ENCODE results near the gene ACP1.

DNA sequence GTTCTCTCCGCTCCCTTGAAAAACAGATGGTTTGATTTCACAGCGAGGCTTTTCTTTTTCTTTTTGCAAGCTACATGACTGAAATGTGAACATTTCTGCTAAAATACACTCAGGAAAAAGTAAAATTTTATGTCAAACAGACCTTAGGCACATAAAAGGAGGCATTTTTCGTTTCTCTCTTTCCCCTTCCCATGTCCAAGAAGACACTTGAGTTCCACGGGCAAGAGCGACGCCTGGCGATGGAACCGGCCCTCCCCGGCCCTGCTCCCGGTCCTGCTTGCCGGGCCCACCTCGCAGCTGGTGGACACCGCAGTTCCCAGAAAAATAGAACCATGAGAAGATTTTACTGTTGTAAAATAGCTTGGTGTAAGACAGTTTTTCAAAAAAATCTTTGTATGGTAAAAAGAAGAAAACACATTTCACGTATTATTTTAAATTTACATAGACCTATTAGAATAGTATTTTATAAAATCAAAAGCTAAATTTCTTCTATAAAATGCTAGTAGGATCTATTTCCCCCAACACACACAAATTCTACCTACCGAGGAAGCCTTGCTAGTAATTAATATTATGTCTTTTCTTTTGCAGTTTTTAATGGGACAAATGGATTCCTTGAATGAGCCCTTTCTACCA lies 25.5 kb downstream of the ACP1 start:
- TF ChIP-seq, protein P1, sequence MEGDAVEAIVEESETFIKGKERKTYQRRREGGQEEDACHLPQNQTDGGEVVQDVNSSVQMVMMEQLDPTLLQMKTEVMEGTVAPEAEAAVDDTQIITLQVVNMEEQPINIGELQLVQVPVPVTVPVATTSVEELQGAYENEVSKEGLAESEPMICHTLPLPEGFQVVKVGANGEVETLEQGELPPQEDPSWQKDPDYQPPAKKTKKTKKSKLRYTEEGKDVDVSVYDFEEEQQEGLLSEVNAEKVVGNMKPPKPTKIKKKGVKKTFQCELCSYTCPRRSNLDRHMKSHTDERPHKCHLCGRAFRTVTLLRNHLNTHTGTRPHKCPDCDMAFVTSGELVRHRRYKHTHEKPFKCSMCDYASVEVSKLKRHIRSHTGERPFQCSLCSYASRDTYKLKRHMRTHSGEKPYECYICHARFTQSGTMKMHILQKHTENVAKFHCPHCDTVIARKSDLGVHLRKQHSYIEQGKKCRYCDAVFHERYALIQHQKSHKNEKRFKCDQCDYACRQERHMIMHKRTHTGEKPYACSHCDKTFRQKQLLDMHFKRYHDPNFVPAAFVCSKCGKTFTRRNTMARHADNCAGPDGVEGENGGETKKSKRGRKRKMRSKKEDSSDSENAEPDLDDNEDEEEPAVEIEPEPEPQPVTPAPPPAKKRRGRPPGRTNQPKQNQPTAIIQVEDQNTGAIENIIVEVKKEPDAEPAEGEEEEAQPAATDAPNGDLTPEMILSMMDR (IDR thresholded peaks at IDR 0.05): peak; percentile 52 to 65 (median 61)
- TF ChIP-seq POLR2A (IDR thresholded peaks at IDR 0.05; ENCODE audit: low read depth) (no peak), EP300 (IDR thresholded peaks at IDR 0.05) (no peak)

All from esophagus muscularis mucosa (tissue), 4 donors.